Measurements from ENCODE around the gene LMAN2. TPM values are rescaled to one million over a fixed set of nuclear protein-coding genes. Genes with fewer than 3 reads are reported as not detected.

LMAN2 gene
- total RNA-seq, 4 donors from 2014 or later = 225 to 384 (median 257) TPM

DNA sequence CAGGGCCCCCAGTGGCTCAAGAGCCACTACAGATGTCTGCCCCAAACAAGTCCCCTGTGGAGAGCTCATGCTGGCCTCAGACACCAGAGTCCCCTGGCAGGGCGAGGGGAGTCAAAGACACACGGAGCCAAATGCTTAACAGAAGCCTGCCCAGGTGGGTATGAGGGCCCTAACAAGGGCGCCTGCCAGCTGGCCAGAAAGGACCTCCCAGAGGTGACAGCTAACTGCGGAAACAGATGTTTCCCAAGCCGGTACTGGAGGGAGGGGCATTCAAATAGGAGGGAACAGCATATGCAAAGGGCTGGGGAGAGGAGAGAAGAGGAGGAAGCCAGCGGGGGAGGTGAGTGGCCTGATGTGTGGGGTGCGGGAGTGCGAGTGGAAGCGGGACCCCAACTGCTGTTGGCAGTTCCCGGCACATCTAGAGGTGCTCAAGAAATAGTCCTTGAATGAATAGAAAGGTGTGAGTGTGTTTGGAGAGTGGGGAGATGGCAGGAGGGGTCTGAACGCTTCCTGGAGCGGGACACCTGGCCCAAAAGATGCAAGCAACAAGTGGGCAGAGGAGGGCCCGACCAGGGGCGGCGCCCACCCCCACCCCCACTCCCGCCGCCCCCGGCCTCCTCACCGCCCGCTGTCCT is 40.6 kb downstream of the LMAN2 start:
- Histone ChIP-seq H3K27ac (peak overlapping the region; percentile 54 to 87 (median 70)), H3K4me1 (peaks cover 28 to 68% (median 31%) of the 10 kb centered on the region in 3 donors), H3K27me3 (no peaks in the 10 kb centered on the region), H3K4me3 (peak overlapping the region; percentile 40 to 71 (median 56)), H3K9me3 (no peaks in the 10 kb centered on the region), H3K36me3 (peaks cover 5 to 38% (median 8%) of the 10 kb centered on the region in 3 donors)
- no peak for DNase-seq
- WGBS, 2 donors = 13 to 23% methylated on average over 11 to 12 of the region's 20 CpGs
- intact Hi-C loops (cut with DNase I) = loop anchor here (10.0 kb wide), 3 partner anchors 84 to 184 kb away; partner anchors contain the start of gene PDLIM7
- TF ChIP-seq CTCF (IDR thresholded peaks at IDR 0.05) (no peak), POLR2A (IDR thresholded peaks at IDR 0.05) (no peak)

DNA sequence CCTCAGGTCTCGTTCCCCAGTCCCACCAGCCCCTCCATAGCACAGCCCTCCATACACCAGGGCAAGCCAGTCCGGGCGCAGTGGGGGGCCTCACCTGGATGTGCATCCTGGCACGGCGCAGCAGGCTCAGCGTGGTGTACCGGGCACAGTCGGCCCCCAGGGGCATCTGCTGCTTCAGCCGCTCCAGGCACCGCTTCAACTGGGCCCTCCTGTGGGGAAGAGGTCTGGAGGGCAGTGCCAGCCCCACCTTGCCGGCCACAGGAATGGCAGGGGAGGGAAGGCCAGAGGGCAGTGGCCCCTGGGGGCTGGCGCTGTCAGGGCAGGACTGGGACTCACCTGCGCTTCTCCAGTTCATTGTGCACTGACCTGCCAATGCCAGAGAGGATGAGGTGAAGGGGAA is 41.1 kb downstream of the LMAN2 start:
- Histone ChIP-seq H3K27me3 (no peaks in the 10 kb centered on the region), H3K36me3 (peaks cover 5 to 41% (median 8%) of the 10 kb centered on the region in 3 donors), H3K4me1 (peaks cover 33 to 73% (median 36%) of the 10 kb centered on the region in 3 donors), H3K4me3 (peak overlapping the region in 1 of 4 donors; percentile 71), H3K27ac (peak overlapping the region in 2 of 4 donors; percentile 7 to 13), H3K9me3 (no peaks in the 10 kb centered on the region)
- WGBS, 2 donors = 93 to 100% methylated on average over 1 to 3 of the region's 13 CpGs
- TF ChIP-seq CTCF (IDR thresholded peaks at IDR 0.05) (no peak), POLR2A (IDR thresholded peaks at IDR 0.05) (no peak)
- no peak for DNase-seq
- intact Hi-C loops (cut with DNase I) = loop anchor here (10.0 kb wide), 3 partner anchors 84 to 184 kb away; partner anchors contain the start of gene PDLIM7

DNA sequence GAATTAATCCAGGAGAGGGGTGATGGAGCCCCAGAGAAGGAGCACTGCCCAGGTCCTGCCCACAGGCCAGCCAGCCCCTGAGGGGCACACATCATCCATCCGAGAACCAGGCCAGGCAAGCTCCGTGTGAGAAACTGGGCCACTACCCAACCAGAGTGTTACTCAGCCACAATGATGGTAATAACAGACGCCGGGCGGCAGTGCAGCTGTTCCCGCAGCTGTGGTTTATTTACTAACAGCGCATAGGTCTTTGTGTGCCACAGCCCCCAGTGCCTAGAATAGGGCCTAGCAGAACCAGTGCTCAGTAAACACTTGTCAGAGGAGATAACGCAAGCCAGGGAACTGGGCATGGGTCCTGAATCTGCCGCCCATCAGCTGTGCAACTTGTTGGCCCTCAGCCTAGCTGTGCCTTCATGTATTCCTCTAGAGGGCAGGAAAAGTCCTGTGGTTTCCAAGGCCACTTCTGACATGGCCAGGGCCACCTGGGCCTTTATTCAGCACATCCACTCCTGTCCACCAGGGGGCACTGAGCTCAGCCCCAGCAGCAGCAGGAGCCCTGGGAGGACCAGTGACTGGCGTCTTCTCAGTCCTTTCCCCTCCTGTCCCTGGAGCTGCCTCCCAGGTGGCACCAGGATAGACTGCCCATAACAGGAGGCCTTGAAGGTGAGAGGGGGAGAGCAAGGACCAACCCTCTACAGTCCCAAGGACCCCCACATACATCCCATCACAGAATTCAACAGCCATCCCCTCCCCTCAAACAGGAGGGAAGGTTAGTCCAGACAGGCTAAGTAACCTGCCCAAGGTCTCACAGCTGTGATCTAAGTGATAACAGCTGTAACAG is 41.9 kb downstream of the LMAN2 start:
- Histone ChIP-seq H3K27ac (peak overlapping the region in 2 of 4 donors; percentile 7 to 13), H3K27me3 (no peaks in the 10 kb centered on the region), H3K4me1 (peaks cover 41 to 81% (median 44%) of the 10 kb centered on the region in 3 donors), H3K9me3 (no peaks in the 10 kb centered on the region), H3K36me3 (peaks cover 5 to 45% (median 8%) of the 10 kb centered on the region in 3 donors), H3K4me3 (no peak overlapping the region)
- TF ChIP-seq CTCF (IDR thresholded peaks at IDR 0.05) (peak; percentile 74 to 95 (median 82)), POLR2A (IDR thresholded peaks at IDR 0.05) (no peak)
- intact Hi-C loops (cut with DNase I) = loop anchor here (10.0 kb wide), 3 partner anchors 85 to 185 kb away; partner anchors contain the start of gene PDLIM7
- no peak for DNase-seq
- 38 to 39% methylated on average over 5 to 8 of the region's 10 CpGs for WGBS, 2 donors

- no peak for TF ChIP-seq CTCF (IDR thresholded peaks at IDR 0.05)
- TF ChIP-seq POLR2A (IDR thresholded peaks at IDR 0.05) = no peak
- Histone ChIP-seq H3K27me3 (no peaks in the 10 kb centered on the region), H3K4me3 (no peak overlapping the region), H3K9me3 (no peaks in the 10 kb centered on the region), H3K4me1 (peaks cover 46 to 88% (median 47%) of the 10 kb centered on the region in 3 donors), H3K27ac (no peak overlapping the region), H3K36me3 (peaks cover 5 to 45% (median 8%) of the 10 kb centered on the region in 3 donors)
- 83 to 96% methylated on average over 8 to 10 of the region's 11 CpGs for WGBS, 2 donors
- no peak for DNase-seq
- intact Hi-C loops (cut with DNase I) = no loop called here
These were observed 42.7 kb downstream of the LMAN2 start for GRCh38 chr5:177308740-177309139.
